GM21447 (cell line): ENCODE data around the gene SNED1.
"Not testable (repeated sequence)": the region's sequence is repeated elsewhere in the genome, so short reads cannot be mapped to it uniquely, and the experiment has no call there.

Experiments
- ATAC-seq: cut with Tn5 transposase; IDR thresholded peaks from one replicate; pipeline ENCODE4 v1.9.1; 2021; ENCODE audit not compliant: unreplicated experiment

Gene SNED1

GRCh38 chr2:241104611-241105010 is 106.2 kb downstream of the SNED1 start:
- not testable (repeated sequence) for ATAC-seq

DNA sequence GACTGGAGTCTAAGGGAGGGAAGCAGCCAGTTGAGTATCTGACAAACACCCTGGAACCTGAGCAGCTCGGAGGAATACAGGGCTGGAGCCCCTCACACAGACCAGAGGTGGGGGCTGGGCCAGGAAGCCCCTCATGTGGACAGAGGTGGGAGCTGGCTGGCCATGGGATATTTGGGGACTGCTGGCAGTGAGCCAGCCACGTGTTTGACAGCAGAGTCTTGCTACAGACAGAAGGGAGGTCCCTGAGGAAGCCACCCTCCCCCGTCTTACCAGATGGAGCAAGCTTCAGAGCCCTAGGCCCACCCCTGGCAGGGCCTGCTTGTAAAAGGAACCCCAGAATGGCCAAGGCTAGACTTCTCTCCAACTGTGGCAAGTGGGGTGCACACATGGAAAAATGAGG is 107.2 kb downstream of the SNED1 start:
- no peak for ATAC-seq

- ATAC-seq = no peak
Observed at GRCh38 chr2:241107031-241107783, 108.8 kb downstream of the SNED1 start.

GRCh38 chr2:241108271-241109209 is 110.1 kb downstream of the SNED1 start:
- ATAC-seq = no peak

DNA sequence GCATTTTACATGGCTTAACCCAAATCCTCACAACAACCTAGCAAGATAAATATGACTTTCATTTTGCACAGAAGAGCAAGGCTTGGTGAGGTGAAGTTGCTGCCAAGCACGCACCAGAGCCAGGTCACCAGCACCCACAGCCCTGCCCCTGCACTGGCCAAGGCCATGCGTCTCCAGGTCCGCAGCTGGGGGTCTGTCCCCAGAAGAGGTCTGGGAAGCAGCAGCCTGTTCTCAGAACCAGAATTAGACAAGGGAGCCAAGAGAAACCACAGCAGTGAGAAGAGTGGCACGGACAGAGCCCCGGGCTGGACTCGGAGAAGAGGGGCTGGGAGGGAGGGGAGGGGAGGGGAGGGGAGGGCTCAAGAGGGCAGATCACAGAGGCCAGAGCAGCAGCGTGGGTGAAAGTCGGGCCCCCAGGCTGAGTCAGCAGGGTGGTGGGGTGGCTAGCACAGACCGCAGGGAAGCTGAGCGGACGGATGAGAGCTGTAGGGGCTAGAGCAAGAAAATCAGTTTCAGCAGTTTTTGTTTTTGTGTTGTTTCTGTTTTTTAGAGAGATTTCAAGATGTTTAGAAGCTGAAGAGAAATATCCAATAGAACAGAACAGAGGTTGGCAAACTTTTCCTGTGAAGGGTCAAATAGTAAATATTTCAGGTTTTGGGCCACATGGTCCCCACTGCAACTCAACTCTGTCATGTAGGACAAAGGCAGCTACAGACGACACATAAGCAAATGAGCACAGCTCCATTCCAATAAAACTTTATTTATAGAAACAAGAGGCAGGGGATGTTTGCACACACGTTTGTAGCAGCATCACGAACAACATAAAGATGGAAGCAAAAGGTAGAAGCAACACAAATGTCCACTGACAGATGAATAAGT is 111.0 kb downstream of the SNED1 start:
- ATAC-seq = no peak

DNA sequence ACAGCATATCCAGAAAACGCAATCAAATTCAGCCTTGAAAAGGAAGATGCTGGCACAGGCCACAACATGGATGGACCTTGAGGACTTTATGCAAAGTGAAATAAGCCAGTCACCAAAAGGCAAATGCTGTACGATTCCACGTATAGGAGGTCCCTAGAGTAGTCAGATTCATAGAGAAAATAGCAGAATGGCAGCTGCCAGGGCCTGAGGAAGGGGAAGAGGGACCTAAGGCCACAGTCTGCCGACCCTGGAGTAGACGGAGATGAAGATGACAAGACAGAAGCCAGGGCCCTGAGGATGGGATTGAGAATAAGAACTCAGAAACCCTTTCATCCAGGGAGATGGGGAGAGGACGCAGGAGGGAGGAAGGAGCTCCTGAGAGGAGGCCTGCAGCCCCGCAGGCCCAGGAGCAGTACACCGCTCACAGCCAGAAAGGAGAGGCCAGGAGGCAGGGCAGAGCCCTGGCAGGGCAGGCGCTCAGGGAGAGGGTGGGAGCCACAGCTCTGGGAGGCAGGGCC is 111.7 kb downstream of the SNED1 start:
- no peak for ATAC-seq

DNA sequence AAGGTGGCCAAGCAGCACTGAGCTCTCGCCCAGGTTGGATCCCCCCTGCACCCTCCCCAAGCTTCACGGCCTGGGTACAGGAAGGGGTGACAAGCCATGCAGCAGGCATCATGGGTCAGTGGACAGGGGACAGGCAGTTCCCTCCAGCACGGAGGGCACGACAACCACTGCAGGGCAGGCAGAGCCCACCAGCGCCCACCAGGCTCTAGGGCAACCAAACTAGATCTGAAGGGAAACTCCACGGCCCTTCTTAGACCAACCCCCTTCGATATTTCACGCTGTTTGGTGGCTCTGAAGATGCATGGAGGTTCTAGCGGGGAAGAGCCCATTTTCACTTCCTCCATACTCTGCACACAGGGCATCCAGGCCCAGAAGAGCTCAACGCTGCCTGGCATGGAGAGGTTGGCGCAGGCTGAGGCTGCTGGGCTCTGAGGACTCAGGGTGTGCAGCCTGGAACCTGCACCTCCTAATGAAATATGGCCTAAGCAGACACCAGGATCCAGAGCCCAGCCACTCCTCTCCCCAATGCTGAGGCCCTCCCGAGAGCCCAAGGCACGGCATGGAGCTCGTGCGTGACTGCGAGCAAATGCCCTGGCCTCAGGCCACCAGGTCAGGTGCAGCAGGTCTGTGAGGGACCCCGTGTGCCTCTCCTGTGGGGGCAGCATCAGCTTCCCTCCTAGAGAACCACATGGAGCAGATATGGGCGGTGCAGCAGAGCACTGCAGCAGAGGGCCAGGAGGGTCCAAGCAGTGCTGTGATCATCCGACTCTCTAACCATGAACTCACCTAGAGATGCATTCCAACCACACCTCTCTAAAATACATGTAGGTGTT is 112.4 kb downstream of the SNED1 start:
- peak; percentile 50 for ATAC-seq

DNA sequence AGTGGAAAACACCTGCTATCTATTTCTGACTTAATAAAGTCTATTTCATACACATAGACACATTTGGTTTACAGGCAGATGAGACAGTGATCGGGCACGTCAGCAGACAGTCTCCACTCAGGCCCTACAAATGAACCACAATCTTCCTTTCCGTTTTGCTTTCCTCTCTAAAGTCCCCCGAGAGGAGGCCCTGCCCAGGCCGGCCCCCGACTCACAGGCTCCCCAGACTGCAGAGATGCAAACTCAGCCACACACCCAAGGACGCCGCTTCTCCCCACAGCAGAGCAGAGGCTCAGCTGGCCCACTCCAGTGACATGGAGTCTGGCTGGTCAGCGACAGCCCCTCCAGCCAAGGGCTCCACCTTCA is 113.0 kb downstream of the SNED1 start:
- ATAC-seq = peak; percentile 38

DNA sequence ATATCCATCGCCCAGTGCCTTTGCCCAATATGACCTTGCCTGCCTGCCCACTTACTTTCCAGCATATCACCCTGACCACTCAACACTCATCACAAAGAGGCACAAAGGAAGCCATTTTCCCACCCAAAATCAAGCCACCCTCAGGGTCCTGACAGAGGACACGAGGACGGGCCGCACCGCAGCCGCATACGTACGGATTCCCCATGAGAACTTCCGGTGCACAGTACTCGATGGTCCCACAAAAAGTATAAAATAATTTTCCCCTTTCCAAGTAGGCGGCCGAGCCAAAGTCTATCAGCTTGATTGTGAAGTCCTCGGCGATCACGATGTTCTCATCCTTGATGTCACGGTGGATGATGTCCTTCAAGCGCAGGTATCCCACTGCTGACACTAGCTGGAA is 113.6 kb downstream of the SNED1 start:
- ATAC-seq = no peak

- no peak for ATAC-seq
Observed at GRCh38 chr2:241112592-241112991, 114.2 kb downstream of the SNED1 start.

GRCh38 chr2:241114836-241115235 is 116.4 kb downstream of the SNED1 start:
- ATAC-seq = no peak

GRCh38 chr2:241115361-241115760 is 116.9 kb downstream of the SNED1 start:
- no peak for ATAC-seq

DNA sequence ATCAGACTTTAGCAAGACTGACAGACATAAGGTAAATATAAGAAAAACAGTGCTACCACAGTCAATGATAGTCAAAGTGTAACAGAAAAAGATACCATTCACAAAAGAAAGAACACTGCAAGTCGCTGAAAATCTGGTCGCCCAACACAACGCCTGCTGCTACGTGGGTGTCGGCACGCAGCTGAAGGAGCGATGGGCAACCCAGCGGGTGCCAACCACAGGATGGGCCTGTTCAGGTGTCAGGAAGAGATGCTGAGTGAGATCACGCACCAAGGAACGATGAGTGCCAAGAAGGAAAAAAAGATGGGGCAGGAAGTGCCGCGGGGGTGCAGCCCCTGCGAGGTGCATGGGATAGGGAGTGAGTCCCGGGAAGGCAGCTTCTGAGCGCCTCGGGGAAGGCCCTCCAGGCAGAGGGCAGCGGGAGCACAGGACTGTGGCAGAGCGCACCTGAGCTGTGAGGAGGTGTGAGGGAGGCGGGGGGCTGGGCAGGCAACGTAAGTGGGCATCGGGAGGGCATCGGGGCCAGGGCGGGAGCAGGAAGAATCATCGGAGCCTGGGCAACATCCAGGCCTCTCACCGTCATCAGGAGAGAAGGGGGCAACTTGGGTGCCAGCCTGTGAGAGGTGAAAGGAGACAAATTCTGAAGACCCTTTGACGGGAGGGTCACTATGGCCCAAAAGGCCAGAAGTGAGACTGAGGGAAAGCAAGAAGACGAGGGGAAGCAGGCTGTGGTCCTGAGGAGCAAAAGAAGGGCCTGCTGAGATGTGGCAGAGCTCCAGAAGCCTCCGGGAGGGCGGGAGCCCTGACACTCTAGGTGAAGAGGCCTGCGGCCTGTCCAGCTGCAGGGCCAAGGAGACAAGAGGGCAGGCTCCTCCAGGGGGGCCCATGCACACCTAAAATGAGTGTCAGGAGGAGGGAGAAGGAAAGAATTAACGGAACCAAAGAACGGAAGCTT is 118.5 kb downstream of the SNED1 start:
- no peak for ATAC-seq

DNA sequence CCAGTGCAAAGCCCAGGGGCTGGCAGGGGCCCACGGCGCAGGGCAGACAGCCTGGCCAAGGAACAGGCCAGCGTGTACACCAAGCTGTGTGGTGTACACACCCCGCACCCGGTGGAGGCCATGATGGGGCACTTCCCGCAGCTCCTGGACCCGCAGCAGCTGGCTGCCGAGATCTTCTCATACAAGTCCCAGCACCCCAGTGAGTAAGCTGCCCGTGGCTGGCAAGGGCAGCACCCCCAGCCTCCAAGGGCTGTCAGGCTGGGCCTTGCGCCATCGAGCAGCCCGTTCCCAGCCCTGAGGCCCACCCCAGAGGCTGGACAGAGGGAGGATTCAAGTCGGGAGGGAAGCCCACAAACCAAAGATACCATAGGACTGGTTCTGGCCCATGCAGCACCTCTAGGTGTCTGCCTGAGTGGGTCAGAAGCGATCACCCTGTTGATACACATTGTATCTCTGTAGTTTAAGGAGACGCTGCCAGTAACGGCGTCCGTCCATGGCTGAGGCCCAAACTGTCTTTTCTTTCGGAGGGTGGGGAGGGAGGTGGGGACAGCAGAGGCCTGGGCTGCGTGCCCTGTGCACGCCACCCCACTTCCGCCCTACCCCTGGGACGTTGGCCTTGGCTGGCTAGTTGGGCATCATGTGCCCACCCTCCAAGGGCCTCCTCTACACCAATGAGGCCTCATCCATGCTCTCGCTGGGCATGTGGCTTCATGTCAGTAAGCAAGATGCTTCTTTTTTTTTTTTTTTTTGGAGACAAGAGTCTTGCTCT is 120.5 kb downstream of the SNED1 start:
- no peak for ATAC-seq

GRCh38 chr2:241120440-241120839 is 122.0 kb downstream of the SNED1 start:
- no peak for ATAC-seq

DNA sequence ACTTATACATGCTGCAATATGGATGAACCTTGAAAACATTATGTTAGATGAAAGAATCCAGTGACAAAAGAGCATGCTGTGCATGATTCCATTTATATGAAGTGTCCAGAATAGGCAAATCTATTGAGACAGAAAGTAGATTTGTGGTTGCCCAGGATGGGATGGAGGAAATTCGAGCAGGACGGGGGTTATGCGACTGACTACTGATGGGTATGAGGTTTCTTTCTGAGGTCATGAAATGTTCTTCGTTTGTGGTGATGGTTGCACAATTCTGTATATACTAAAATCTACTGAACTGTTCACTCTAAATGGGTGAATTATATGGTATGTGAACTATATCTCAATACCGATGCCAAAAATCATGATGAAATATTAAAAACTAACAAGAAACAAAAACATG is 122.6 kb downstream of the SNED1 start:
- ATAC-seq = no peak

DNA sequence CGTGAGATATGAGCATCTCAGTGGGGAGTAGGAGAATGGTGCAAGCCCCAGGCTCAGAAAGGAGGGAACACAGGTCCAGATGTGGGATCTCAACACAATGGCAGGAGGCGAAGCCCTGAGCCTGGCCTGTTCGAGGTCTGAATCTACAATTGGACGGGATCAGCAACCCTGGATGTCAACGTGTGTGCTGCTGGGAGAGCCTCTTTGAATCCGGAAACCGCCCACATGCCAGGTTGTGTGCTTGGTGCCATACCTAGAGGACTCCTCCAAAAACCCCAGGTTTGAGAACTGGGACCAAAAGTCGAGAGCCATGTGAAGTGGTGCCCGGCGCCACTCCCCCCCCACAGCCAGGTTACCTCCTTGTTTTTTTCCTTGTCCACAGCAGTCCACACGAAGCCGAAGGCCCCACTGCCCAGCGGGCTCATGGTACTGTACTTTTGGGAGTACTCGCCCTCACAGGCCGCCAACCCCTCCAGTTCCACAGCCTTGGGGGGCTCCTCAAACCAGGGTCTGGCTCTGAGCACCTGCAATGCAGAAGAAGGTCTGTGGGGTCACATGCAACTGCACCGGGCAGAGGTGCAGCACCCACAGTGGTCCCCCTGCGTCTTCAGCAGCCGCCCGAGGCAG is 124.1 kb downstream of the SNED1 start:
- no peak for ATAC-seq
